ENCODE measurements around the gene RPL37A. TPM values are rescaled to one million over a fixed set of nuclear protein-coding genes. Genes with fewer than 3 reads are reported as not detected.

RPL37A gene
- total RNA-seq, 1 donor from 2014 or later, result 2,728 TPM

DNA sequence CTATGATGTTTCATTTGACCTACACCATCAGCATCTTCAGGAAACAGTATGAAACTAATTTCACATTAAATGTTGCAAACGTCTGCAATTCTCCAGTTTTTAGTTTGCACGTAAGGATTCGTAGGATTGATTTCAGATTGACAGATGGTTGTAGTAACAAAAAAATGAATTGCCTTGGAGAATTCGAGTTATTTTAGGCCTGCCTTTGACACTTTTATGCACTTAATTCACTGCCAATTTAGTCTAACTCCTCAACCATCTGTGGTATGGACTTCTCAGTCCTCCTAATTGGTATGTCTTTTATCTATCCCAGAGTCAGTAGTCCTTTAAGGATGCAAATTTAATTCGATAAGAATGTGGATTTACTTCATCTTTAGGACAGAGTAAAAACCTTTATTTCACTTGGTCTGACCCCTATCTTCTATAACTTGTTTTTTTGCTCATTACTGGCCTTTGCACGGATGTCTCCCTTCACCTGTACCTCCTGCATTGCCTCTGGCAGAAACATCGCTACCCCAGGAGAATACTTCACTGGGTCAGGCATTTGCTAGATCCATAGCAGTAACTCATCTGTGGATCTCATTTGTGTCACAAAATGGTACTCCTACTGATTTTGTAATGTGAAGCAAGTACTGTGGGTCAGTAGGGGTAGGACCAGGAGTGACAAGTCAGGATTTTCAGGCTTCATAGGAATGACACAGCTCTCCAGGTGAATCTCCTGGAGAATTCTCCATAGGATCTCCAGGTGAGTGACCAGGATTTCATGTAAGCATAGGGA is 3.9 kb downstream of the RPL37A start:
- Mint-ChIP-seq H3K27ac (no peak overlapping the region), H3K36me3 (peaks cover 45% of the 10 kb centered on the region), H3K4me1 (peaks cover 40% of the 10 kb centered on the region), H3K9me3 (no peaks in the 10 kb centered on the region), H3K27me3 (ENCODE audit: low read depth) (no peaks in the 10 kb centered on the region), H3K4me3 (no peak overlapping the region)
- DNase-seq (ENCODE audit: low spot score in 2 of 2, unreplicated experiment in 2 of 2), result no peak
- TF ChIP-seq, protein P1, sequence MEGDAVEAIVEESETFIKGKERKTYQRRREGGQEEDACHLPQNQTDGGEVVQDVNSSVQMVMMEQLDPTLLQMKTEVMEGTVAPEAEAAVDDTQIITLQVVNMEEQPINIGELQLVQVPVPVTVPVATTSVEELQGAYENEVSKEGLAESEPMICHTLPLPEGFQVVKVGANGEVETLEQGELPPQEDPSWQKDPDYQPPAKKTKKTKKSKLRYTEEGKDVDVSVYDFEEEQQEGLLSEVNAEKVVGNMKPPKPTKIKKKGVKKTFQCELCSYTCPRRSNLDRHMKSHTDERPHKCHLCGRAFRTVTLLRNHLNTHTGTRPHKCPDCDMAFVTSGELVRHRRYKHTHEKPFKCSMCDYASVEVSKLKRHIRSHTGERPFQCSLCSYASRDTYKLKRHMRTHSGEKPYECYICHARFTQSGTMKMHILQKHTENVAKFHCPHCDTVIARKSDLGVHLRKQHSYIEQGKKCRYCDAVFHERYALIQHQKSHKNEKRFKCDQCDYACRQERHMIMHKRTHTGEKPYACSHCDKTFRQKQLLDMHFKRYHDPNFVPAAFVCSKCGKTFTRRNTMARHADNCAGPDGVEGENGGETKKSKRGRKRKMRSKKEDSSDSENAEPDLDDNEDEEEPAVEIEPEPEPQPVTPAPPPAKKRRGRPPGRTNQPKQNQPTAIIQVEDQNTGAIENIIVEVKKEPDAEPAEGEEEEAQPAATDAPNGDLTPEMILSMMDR (IDR thresholded peaks at IDR 0.05; ENCODE audit: unreplicated experiment), result no peak

DNA sequence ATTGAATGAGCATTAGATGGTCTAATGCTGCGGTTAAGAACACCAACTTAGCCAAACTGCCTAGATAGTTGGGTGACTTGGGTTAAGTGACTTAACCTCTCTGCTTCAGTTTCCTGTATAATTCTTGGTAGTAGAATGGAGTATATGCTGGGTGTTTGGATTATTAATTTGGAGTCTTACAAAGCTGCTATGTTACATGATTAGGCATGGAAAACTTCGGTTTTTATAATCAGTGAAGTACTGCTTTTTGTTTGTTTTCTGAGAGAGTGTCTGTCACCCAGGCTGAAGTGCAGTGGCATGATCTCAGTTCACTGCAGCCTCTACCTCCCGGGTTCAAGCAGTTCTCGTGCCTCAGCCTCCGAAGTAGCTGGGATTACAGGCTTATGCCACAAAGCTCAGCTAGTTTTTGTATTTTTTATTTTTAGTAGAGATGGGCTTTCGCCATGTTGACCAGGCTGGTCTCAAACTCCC is 4.5 kb downstream of the RPL37A start:
- Mint-ChIP-seq H3K27ac (no peak overlapping the region), H3K9me3 (no peaks in the 10 kb centered on the region), H3K36me3 (peaks cover 45% of the 10 kb centered on the region), H3K27me3 (ENCODE audit: low read depth) (no peaks in the 10 kb centered on the region), H3K4me1 (peaks cover 34% of the 10 kb centered on the region), H3K4me3 (no peak overlapping the region)
- TF ChIP-seq, protein P1 (IDR thresholded peaks at IDR 0.05; ENCODE audit: unreplicated experiment), result no peak
- no peak for DNase-seq (ENCODE audit: low spot score in 2 of 2, unreplicated experiment in 2 of 2)

DNA sequence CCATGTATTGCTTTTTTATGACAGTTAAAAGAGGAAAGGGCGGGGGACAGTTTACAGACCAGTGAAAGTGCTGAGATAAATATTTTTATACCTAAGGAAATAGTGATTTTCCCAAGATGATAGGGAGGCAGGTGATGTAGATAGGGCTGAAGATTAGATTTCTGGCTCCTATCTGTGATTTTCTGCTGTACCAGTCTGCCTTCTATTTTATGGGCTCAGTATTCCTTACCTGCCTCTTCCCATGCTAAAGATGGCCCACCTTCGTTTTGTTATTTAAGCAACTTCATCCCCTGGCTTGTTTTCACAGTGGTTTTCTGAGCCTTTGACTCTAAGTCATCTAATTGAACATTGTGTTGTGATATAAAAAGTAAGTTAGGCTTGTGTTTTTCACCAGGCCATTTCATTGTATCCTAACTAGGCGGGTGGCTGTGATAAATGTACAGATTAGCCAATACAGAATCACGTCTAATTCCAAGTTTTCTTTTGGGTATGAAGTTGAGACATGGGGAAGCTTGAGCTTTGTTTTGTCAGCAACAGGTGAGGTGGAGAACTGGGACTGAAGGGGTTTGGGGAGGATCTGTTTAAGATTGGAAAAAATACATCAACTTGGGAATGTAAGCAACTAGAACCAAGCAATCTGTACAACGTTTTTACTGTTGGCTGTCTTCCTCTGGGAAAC is 5.2 kb downstream of the RPL37A start:
- Mint-ChIP-seq H3K4me1 (peaks cover 33% of the 10 kb centered on the region), H3K36me3 (peaks cover 45% of the 10 kb centered on the region), H3K27me3 (ENCODE audit: low read depth) (no peaks in the 10 kb centered on the region), H3K9me3 (no peaks in the 10 kb centered on the region), H3K4me3 (no peak overlapping the region), H3K27ac (peak overlapping the region; percentile 35)
- DNase-seq (ENCODE audit: low spot score in 2 of 2, unreplicated experiment in 2 of 2), result no peak
- TF ChIP-seq, protein P1 (IDR thresholded peaks at IDR 0.05; ENCODE audit: unreplicated experiment), result no peak

DNA sequence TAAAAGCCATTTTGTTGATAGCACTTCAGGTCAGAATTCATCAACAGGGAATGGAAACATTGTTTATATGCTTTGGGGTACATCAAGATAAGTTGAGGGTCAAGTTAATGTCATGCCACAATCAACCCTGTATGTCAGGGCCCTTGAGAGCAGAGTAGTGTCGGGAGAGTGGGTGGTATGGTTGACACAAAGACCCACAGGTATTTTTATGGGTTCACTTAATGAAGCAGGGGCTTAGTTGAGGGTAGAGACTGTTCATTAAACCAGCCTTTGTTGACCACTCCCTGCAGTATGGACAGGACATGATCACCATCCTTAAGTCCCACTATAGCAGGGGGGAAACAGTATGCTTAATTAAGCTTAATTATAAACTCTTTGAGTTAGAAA is 5.7 kb downstream of the RPL37A start:
- no peaks in the 10 kb centered on the region for H3K27me3 Mint-ChIP-seq (ENCODE audit: low read depth)
- peak overlapping the region; percentile 35 for H3K27ac Mint-ChIP-seq
- H3K4me3 Mint-ChIP-seq, result no peak overlapping the region
- H3K9me3 Mint-ChIP-seq, result no peaks in the 10 kb centered on the region
- peaks cover 45% of the 10 kb centered on the region for H3K36me3 Mint-ChIP-seq
- DNase-seq (ENCODE audit: low spot score in 2 of 2, unreplicated experiment in 2 of 2), result no peak
- TF ChIP-seq, protein P1 (IDR thresholded peaks at IDR 0.05; ENCODE audit: unreplicated experiment), result no peak
- H3K4me1 Mint-ChIP-seq, result peaks cover 29% of the 10 kb centered on the region

DNA sequence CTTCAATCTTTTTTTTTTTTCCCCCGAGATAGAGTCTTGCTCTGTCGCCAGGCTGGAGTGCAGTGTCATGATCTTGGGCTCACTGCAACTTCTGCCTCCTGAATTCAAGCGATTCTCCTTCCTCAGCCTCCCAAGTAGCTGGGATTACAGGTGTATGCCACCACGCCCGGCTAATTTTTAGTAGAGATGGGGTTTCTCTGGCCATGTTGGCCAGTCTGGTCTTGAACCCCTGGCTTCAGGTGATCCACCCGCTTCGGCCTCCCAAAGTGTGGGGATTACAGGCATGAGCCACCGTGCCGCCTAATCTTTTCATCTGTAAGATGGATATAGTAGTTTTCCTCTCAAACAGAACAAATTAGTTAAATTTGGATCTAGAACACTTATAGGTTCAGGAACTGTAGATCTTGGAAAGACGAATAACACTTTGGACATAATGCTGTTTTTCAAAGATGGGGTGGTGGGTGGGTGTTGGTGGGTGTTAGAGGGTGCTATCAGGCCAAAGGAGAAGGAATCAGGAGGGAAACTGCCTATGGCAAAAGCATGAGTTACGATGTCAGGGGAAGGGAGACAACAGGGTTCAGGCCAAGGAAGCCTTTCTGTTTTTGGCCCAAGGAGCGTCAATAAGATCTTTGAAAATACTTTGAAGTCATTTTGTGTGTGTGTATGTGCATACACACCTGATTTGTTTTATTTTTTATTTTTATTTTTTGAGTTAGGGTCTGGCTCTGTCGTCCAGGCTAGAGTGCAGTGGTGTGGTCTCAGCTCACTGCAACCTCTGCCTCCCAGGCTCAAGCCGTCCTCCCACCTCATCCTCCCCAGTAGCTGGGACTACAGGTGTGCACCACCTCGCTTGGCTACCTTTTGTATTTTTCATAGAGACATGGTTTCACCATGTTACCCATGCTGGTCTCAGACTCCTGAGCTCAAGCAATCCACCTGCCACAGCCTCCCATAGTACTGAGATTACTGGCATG is 6.8 kb downstream of the RPL37A start:
- Mint-ChIP-seq H3K9me3 (no peaks in the 10 kb centered on the region), H3K4me1 (peaks cover 19% of the 10 kb centered on the region), H3K36me3 (peaks cover 38% of the 10 kb centered on the region), H3K4me3 (no peak overlapping the region), H3K27ac (no peak overlapping the region), H3K27me3 (ENCODE audit: low read depth) (no peaks in the 10 kb centered on the region)
- TF ChIP-seq, protein P1 (IDR thresholded peaks at IDR 0.05; ENCODE audit: unreplicated experiment), result no peak
- no peak for DNase-seq (ENCODE audit: low spot score in 2 of 2, unreplicated experiment in 2 of 2)
